HG03064 (cell line): Measurements from ENCODE around the gene CCNY.
"Not testable (repeated sequence)": the region's sequence is repeated elsewhere in the genome, so short reads cannot be mapped to it uniquely, and the experiment has no call there.

Experiments used
- ATAC-seq: cut with Tn5 transposase; IDR thresholded peaks from one replicate; pipeline ENCODE4 v1.9.1; 2021; ENCODE audit warnings: low read depth; ENCODE audit not compliant: unreplicated experiment

Gene CCNY

GRCh38 chr10:35336084-35336831, at the start of gene CCNY:
CCNY (plus strand) TSS chr10:35336509; CDS start chr10:35337054, 545 bp downstream.
- peak; percentile 71 for ATAC-seq

DNA sequence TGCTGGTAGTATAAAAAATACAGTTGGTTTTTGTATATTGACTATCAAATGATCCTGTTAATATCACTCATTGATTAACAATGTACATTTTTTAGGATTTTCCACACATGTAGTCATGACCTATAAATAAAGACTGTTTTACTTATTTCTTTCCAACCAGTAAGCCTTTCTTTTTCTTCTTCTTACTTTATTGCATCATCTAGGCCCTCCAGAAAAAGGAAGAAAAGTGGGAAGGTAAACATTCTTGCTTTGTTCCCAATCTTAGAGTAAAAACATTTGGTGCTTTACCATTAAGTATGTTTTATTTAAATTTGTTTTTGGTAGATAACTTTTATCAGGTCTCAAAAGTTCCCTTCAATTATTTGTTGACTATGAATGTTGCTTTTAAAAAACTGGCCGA, 47.1 kb upstream of the CCNY start:
- ATAC-seq = no peak

GRCh38 chr10:35294506-35294905, 41.8 kb upstream of the CCNY start:
- ATAC-seq = no peak

DNA sequence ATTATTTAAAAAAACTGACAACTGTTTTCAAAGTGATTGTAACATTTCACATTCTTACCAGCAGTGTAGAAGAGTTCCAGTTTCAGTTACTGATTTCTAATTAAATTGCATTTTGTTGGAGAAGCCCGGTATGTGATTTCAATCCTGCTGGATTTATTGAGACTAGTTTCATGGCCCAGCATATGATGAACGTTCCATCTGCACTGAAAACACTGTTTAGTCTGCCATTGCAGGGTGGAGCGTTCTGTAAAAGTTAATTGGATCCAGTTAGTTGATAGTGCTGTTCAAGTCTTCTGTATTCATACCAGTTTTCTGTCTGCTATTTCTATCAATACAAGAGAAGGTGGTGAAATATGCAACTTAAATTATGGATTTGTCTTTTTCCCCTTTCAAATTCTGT, 37.3 kb upstream of the CCNY start:
- ATAC-seq = no peak

DNA sequence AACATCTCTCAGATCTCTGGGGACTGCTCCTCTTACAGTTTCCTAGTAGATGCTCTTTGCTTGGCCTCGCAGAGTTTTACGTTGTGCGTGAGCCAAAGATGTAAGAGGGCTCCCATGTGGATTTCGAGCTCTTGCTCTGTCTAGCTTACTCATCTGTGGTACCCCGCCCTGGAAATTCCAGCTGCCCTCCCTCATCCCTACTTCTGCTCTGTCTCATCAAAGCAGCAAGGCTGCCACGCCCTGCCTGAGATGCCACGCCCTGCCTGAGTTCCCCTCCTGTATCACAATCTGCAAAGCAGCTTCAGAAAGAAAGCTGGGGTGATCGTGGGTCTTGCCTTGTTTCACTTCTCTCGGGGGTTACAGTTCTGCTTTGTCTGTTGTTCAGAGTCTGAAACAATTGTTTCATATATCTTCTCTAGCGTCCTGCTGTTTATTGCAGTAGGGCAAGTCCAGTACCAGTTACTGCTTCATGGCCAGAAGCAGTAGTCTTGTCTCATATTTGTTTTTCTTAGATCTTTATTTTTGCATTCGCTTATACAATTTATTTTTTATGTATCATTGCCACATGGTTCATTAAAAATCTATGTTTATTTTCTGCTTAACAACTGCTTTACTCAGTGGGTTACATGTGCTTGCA, 36.1 kb upstream of the CCNY start:
- peak; percentile 86 for ATAC-seq

DNA sequence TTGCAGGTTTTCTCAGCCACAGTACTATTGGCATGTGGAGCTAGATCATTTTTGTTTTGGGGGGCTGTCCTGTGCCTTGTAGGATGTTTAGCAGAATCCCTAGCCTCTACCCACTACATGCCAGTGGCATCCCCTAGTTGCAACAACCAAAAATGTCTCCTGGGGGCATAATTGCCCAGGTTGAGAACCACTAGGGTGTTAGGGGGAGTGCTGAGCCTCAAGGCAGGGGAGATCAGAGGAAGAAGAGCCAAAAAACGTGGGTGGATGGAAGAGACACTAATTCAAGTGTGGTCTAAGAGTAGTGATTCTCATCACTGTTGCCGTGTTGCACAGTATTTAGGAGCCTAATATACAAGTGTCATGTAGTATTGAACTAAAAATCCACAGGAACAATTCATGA, 31.7 kb upstream of the CCNY start:
- ATAC-seq = no peak

GRCh38 chr10:35306852-35307251, 29.5 kb upstream of the CCNY start:
- no peak for ATAC-seq

DNA sequence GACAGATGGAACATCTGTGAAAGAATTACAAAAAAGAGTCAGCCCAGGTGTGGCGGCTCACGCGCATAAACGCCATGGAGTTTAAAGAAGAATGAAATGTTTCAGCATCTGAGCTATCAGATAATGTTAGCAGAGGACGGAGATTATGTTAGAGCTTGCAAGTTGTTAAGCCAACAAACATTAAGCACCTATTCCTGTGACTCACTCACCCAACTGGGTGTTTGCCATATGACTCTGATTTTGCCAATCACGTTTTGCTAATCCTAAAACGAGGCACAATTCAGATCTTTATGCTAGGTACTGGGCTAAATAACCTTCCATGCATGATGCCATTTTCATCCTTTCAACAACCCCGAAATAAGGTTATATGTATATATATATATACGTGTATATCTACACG, 29.0 kb upstream of the CCNY start:
- no peak for ATAC-seq

DNA sequence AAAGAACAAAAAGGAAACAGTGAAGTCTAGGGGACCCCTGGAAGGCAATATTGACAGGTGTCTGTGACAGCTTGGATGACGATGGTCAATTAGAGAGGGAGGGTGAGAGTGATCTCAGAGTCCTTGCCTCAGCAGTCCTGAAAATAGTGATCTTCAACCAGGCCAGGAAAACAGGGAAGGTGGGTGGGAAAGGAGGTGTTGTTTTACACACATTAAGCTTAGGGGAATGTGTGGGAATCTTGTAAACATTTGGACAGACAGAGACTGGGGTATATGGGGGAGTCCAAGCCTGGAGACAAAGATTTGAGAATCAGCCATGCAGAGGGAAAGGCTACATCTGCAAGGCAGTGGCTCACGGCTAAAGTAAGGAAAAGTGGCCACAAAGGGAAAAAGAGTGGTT, 27.5 kb upstream of the CCNY start:
- ATAC-seq = no peak

DNA sequence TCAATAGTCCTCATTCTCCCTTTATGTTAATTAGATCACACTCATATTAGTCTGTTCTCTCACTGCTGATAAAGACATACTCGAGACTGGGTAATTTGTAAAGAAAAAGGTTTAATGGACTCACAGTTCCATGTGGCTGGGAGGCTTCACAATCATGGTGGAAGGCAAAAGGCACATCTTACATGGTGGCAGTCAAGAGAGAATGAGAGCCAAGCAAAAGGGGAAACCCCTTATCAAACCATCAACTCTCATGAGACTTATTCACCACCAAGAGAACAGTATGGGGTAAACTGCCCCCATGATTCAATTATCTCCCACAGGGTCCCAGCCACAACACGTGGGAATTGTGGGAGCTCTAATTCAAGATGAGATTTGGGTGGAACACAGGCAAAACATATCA, 22.2 kb upstream of the CCNY start:
- not testable (repeated sequence) for ATAC-seq

- ATAC-seq = not testable (repeated sequence)
Observed at GRCh38 chr10:35315235-35315634, 21.1 kb upstream of the CCNY start.

DNA sequence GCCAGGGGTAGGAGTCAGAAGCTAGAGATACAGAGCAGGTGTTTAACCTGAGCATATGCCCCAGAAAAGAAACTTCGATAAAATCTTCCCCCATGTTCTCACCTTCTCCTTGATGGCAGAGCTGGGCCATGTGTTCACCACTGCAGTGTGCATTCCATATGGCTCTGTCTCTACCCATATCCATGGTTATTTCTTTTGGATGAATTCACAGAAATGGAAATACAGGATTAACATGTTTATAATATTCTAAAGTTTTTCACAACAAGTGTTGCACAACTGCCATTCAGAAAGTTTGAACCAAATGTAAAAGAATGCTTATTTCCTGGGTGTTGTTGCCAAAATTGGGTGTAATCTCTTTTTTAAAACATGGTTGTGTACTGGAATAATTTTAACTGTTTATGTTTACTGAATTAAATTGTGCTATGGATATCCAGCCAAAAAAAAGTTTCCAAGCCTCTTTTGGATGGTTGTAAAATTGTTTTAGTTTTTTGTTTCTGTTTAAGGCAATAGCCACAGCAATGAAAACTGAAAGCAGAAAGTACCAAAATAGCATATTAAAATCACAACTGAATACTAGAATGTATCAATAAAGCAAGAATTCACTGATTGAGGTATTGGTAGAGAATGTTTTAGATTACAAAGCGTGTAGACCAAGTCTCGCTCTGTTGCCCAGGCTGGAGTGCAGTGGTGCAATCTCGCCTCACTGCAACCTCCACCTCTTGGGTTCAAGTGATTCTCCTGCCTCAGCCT, 19.9 kb upstream of the CCNY start:
- ATAC-seq = peak; percentile 65

DNA sequence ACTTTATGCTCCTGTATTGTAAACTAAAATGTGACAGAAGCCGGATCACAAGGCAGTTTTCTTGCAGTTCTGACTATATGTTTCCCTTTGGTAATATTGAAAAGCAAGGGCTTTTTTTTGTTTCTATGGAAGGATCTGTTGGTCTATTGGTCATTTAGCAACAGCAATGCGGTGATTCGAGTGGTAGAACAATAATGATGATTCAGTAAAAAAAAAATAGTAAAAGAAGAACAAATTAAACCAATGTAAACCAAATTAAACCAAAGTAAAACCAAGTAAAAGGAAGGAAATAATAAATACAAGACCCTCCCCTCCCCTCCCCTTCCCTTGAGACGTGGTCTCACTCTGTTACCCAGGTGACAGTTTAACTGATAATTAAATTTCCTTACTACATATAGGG, 17.8 kb upstream of the CCNY start:
- no peak for ATAC-seq

DNA sequence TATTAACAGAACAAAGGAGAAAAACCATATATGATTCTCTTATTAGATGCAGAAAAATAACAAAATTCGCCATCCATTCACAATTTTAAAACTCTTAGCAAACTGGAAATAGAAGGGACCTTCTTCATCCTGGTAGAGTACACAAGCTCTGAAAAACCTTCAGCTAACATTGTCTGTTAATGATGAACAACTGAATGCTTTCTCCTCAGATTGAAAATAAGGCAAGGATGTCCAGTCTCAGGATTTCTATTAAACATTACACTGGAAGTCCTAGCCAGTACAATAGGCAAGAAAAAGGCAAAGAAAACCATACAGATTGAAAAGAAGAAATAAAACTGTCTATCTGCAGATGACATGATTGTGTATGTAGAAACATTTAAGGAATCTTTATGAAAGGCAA, 16.0 kb upstream of the CCNY start:
- ATAC-seq = no peak

GRCh38 chr10:35322636-35323035, 13.7 kb upstream of the CCNY start:
- no peak for ATAC-seq

DNA sequence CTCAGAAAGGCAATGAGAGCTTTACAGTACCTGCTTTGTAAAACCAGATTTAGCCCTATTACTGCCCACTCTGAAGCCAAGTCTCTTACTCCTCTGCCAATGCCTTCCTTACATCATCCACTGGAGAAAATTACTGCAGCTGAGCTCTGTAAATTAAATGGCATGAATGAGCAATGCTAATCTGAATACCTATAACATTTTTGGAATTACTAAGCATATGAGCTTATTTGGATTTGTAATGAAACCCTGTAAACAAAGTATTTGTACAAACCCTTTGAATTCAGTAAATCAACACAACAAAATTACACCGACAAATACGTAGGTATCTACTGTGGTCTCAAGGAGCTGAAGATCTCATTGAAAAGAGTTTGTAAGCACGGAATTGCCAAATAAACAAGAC, 12.1 kb upstream of the CCNY start:
- no peak for ATAC-seq

- no peak for ATAC-seq
Observed at GRCh38 chr10:35326466-35327235, 9.7 kb upstream of the CCNY start.

GRCh38 chr10:35327790-35328403, 8.4 kb upstream of the CCNY start:
- ATAC-seq = no peak

DNA sequence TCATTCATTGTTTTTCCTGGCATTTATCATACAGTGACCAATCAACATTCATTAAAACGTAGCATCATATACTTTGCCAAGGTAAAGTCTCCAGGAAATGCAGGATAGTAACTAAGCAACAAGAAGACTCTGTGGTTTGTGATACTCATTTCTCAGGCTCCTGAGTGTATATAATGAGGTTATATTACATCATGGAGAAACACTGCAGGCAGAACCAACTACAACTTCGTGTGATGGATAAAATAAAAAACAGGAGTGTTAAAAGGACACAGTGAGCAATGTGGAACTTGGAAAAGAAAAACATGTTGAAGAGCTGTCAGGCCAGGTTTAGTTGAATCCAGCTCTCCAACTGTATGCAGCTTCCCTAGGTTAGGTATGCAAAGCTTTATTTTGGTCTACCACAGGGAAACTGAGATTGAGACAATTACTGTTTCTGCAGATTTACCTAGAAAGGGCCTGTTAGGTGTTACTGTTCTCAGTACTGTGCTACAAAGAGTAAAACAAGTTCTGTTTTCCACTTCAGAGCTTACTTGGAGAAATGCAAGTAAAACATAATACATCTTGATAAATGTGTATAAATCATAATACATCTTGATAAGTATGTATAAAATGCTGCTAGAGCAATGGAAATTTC, 7.8 kb upstream of the CCNY start:
- ATAC-seq = no peak

GRCh38 chr10:35329520-35329919, 6.8 kb upstream of the CCNY start:
- ATAC-seq = no peak
